ENCODE results near the gene DNM3.

The DNM3 gene

DNA sequence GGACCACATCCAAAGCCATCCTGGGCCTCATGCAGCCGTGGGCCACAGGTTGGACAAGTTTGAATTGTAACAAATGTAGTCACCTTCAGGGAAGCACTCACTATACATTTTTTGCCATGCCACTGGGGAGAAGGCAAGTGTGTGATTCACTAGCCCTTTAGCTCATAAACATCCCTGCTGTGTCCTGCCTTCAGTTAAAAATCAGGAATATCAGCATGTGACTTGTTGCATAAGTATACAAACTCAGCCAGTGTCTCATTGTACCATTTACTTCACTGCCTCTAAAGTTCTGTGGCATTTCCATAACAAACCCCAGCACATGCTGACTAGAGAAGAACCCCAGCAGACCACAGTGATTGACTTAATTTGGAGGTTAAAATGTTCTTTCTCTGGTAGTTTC, 437.2 kb downstream of the DNM3 start:
- Histone ChIP-seq H3K4me3 (replicated peaks; ENCODE audit: low read depth, low read length) (no peak overlapping the region), H3K36me3 (ENCODE audit: control insufficient read depth, insufficient read depth, low read length) (no peaks in the 10 kb centered on the region), H3K27me3 (replicated peaks; ENCODE audit: control insufficient read depth, insufficient read depth, low read length) (no peaks in the 10 kb centered on the region)
- TF ChIP-seq, protein P1, sequence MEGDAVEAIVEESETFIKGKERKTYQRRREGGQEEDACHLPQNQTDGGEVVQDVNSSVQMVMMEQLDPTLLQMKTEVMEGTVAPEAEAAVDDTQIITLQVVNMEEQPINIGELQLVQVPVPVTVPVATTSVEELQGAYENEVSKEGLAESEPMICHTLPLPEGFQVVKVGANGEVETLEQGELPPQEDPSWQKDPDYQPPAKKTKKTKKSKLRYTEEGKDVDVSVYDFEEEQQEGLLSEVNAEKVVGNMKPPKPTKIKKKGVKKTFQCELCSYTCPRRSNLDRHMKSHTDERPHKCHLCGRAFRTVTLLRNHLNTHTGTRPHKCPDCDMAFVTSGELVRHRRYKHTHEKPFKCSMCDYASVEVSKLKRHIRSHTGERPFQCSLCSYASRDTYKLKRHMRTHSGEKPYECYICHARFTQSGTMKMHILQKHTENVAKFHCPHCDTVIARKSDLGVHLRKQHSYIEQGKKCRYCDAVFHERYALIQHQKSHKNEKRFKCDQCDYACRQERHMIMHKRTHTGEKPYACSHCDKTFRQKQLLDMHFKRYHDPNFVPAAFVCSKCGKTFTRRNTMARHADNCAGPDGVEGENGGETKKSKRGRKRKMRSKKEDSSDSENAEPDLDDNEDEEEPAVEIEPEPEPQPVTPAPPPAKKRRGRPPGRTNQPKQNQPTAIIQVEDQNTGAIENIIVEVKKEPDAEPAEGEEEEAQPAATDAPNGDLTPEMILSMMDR (IDR thresholded peaks at IDR 0.05; ENCODE audit: insufficient read depth, low read length, poor library complexity, severe bottlenecking): no peak
- DNase-seq (ENCODE audit: extremely low read depth, insufficient read length): no peak

GRCh38 chr1:172279939-172280636, 438.8 kb downstream of the DNM3 start:
- Histone ChIP-seq H3K36me3 (ENCODE audit: control insufficient read depth, insufficient read depth, low read length) (no peaks in the 10 kb centered on the region), H3K27me3 (replicated peaks; ENCODE audit: control insufficient read depth, insufficient read depth, low read length) (no peaks in the 10 kb centered on the region), H3K4me3 (replicated peaks; ENCODE audit: low read depth, low read length) (no peak overlapping the region)
- TF ChIP-seq, protein P1 (IDR thresholded peaks at IDR 0.05; ENCODE audit: insufficient read depth, low read length, poor library complexity, severe bottlenecking): no peak
- DNase-seq (ENCODE audit: extremely low read depth, insufficient read length): no peak

- DNase-seq (ENCODE audit: extremely low read depth, insufficient read length): no peak
- TF ChIP-seq, protein P1 (IDR thresholded peaks at IDR 0.05; ENCODE audit: insufficient read depth, low read length, poor library complexity, severe bottlenecking): no peak
These were observed 442.5 kb downstream of the DNM3 start for GRCh38 chr1:172283766-172284165.

GRCh38 chr1:172286629-172287076, 445.4 kb downstream of the DNM3 start:
- Histone ChIP-seq H3K36me3 (ENCODE audit: control insufficient read depth, insufficient read depth, low read length) (no peaks in the 10 kb centered on the region), H3K27me3 (replicated peaks; ENCODE audit: control insufficient read depth, insufficient read depth, low read length) (no peaks in the 10 kb centered on the region), H3K4me3 (replicated peaks; ENCODE audit: low read depth, low read length) (no peak overlapping the region)
- TF ChIP-seq, protein P1 (IDR thresholded peaks at IDR 0.05; ENCODE audit: insufficient read depth, low read length, poor library complexity, severe bottlenecking): no peak
- DNase-seq (ENCODE audit: extremely low read depth, insufficient read length): no peak

More at GRCh38 chr1:172283766-172284165, 442.5 kb downstream of the DNM3 start:
- no peak overlapping the region for H3K4me3 ChIP-seq (replicated peaks; ENCODE audit: low read depth, low read length)
- H3K27me3 ChIP-seq (replicated peaks; ENCODE audit: control insufficient read depth, insufficient read depth, low read length): no peaks in the 10 kb centered on the region
- H3K36me3 ChIP-seq (ENCODE audit: control insufficient read depth, insufficient read depth, low read length): no peaks in the 10 kb centered on the region

DNA sequence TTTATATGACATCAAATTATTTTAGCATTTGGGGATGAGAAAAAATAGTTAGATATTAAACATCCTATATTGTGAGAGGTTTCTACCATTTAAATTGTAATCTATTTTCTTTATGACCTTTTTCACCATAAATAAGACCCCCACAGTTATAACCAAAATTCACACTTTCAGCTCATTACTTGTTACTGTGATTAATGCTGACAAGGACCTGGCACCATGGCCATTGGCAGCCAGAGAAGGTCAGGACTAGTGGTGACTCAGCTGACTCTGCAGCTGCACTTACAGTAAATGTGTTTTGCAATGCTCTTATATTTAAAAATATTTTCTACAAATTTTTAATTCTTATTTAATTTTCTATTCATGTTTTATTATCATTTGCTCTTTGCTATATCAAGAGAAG, 445.9 kb downstream of the DNM3 start:
- Histone ChIP-seq H3K27me3 (replicated peaks; ENCODE audit: control insufficient read depth, insufficient read depth, low read length) (no peaks in the 10 kb centered on the region), H3K36me3 (ENCODE audit: control insufficient read depth, insufficient read depth, low read length) (no peaks in the 10 kb centered on the region), H3K4me3 (replicated peaks; ENCODE audit: low read depth, low read length) (no peak overlapping the region)
- TF ChIP-seq, protein P1 (IDR thresholded peaks at IDR 0.05; ENCODE audit: insufficient read depth, low read length, poor library complexity, severe bottlenecking): no peak
- DNase-seq (ENCODE audit: extremely low read depth, insufficient read length): no peak
